MCF 10A (cell line): Measurements from ENCODE around the gene FGFR3. TPM values are rescaled to one million over a fixed set of nuclear protein-coding genes. Genes with fewer than 3 reads are reported as not detected.
A peak's percentile ranks its signal among the peaks of the same experiment; 100 is the strongest.

ENCODE experiments used
- BruUV-seq: library from RNA; stranded (reverse); fragments of 400-500 nt; replicated peaks from 2 replicates; lab custom pipeline; 2021; lab: Mats Ljungman, UMichigan
- CTCF ChIA-PET: fragments of 300-600 bp; sonication (Branson Sonifier 250); formaldehyde crosslinking; extraction: SDS; loops from one replicate; lab custom pipeline; 2021; ENCODE audit warnings: antibody characterized with exemption, inconsistent platforms; lab: Yijun Ruan, JAX
- POLR2A ChIA-PET: fragments of 300-600, 350-650 bp; sonication (Branson Sonifier 250); formaldehyde crosslinking; extraction: SDS; loops from one replicate; lab custom pipeline; 2020; ENCODE audit warnings: antibody characterized with exemption, inconsistent platforms; lab: Yijun Ruan, JAX
- DNase-seq: peaks from one replicate; pipeline ENCODE4 v3.0.0-alpha.2; 2018; ENCODE audit not compliant: unreplicated experiment
- H3K27ac Mint-ChIP-seq: one replicate; pipeline ENCODE4 v1.8.0; 2022; ENCODE audit warnings: mild to moderate bottlenecking, low read depth, mixed read lengths; ENCODE audit not compliant: unreplicated experiment
- H3K27me3 Mint-ChIP-seq: one replicate; pipeline ENCODE4 v1.8.0; 2022; ENCODE audit warnings: mixed read lengths; ENCODE audit not compliant: insufficient read depth, unreplicated experiment
- H3K36me3 Mint-ChIP-seq: one replicate; pipeline ENCODE4 v1.8.0; 2022; ENCODE audit warnings: mild to moderate bottlenecking, moderate library complexity, mixed read lengths; ENCODE audit not compliant: insufficient read depth, unreplicated experiment
- H3K4me1 Mint-ChIP-seq: one replicate; pipeline ENCODE4 v1.8.0; 2022; ENCODE audit warnings: mixed read lengths; ENCODE audit not compliant: insufficient read depth, unreplicated experiment
- H3K4me3 Mint-ChIP-seq: one replicate; pipeline ENCODE4 v1.8.0; 2022; ENCODE audit warnings: mild to moderate bottlenecking, moderate library complexity, mixed read lengths; ENCODE audit not compliant: unreplicated experiment
- H3K9me3 Mint-ChIP-seq: one replicate; pipeline ENCODE4 v1.8.0; 2022; ENCODE audit warnings: mixed read lengths; ENCODE audit not compliant: unreplicated experiment
- CTCF ChIP-seq: fragments of 200-600 bp; IDR thresholded peaks from one replicate; pipeline ENCODE4 v1.8.0; 2022; ENCODE audit warnings: antibody characterized with exemption, mild to moderate bottlenecking; ENCODE audit not compliant: unreplicated experiment
- intact Hi-C: fragments of 100-400 bp; cut with micrococcal nuclease; formaldehyde crosslinking; loops from 2 replicates; pipeline ENCODE4 v1.14.1; 2022
- total RNA-seq: library from RNA; stranded (reverse); gene quantifications from 2 replicates; pipeline ENCODE4 v1.2.3, GENCODE V29; 2022

Gene FGFR3
- total RNA-seq, 1 experiment from 2014 or later: 6.5 TPM

GRCh38 chr4:1792158-1792831, 798 bp upstream of the FGFR3 start:
- DNase-seq: no peak
- no peaks in the 10 kb centered on the region for H3K9me3 Mint-ChIP-seq
- no peak for TF ChIP-seq CTCF
- ChIA-PET CTCF (interaction anchor here (1.1 to 2.6 kb wide), 3 partner anchors 11 to 44 kb away, joined by 3 to 10 read pairs (median 6); no protein-coding TSS in a partner anchor), POLR2A (interaction anchor here (0.7 to 2.2 kb wide), 3 partner anchors 8 to 64 kb away, joined by 3 to 12 read pairs (median 4); partner anchors contain the start of gene LETM1)
- H3K36me3 Mint-ChIP-seq: peaks cover 4% of the 10 kb centered on the region
- BruUV-seq: no TSS peak
- H3K27ac Mint-ChIP-seq: no peak overlapping the region
- intact Hi-C loops: loop anchor here (5.0 kb wide), 1 partner anchor 45 kb away; no protein-coding TSS in a partner anchor
- H3K4me1 Mint-ChIP-seq: peaks cover 9% of the 10 kb centered on the region
- H3K4me3 Mint-ChIP-seq: no peak overlapping the region
- H3K27me3 Mint-ChIP-seq: no peaks in the 10 kb centered on the region

GRCh38 chr4:1793496-1793840, 375 bp downstream of the FGFR3 start:
- intact Hi-C loops: loop anchor here (5.0 kb wide), 1 partner anchor 46 kb away; no protein-coding TSS in a partner anchor
- Mint-ChIP-seq H3K4me3 (peak overlapping the region; percentile 39), H3K36me3 (peaks cover 4% of the 10 kb centered on the region), H3K9me3 (no peaks in the 10 kb centered on the region), H3K27ac (no peak overlapping the region), H3K27me3 (no peaks in the 10 kb centered on the region), H3K4me1 (peaks cover 9% of the 10 kb centered on the region)
- BruUV-seq: no TSS peak
- ChIA-PET CTCF (interaction anchor here (0.6 to 2.6 kb wide), 3 partner anchors 45 to 634 kb away, joined by 3 to 10 read pairs (median 3); no protein-coding TSS in a partner anchor), POLR2A (interaction anchor here (0.5 to 2.2 kb wide), 4 partner anchors 41 to 1590 kb away, joined by 3 to 12 read pairs (median 4); no protein-coding TSS in a partner anchor)
- DNase-seq: peak; percentile 18
- no peak for TF ChIP-seq CTCF

- H3K27ac Mint-ChIP-seq: no peak overlapping the region
- DNase-seq: peak; percentile 13
- no peaks in the 10 kb centered on the region for H3K9me3 Mint-ChIP-seq
- no peaks in the 10 kb centered on the region for H3K27me3 Mint-ChIP-seq
- POLR2A ChIA-PET: interaction anchor here (0.8 to 2.2 kb wide), 3 partner anchors 42 to 47 kb away, joined by 3 to 12 read pairs (median 4); no protein-coding TSS in a partner anchor
- H3K4me1 Mint-ChIP-seq: peaks cover 9% of the 10 kb centered on the region
- H3K36me3 Mint-ChIP-seq: peaks cover 4% of the 10 kb centered on the region
- no peak for TF ChIP-seq CTCF
- intact Hi-C loops: loop anchor here (5.0 kb wide), 1 partner anchor 47 kb away; no protein-coding TSS in a partner anchor
- BruUV-seq: no TSS peak
- CTCF ChIA-PET: interaction anchor here (0.6 to 2.6 kb wide), 5 partner anchors 16 to 635 kb away, joined by 3 to 10 read pairs (median 4); no protein-coding TSS in a partner anchor
- H3K4me3 Mint-ChIP-seq: peak overlapping the region; percentile 39
Observed at GRCh38 chr4:1793940-1794808, 1.1 kb downstream of the FGFR3 start.
